Measurements from ENCODE around the gene MCHR2. TPM values are rescaled to one million over a fixed set of nuclear protein-coding genes. Genes with fewer than 3 reads are reported as not detected.

Gene MCHR2
- total RNA-seq, 2 experiments from 2014 or later, result not detected

GRCh38 chr6:99967052-99967451 is 27.0 kb downstream of the MCHR2 start:
- no peak overlapping the region for H3K4me3 Mint-ChIP-seq
- no peaks in the 10 kb centered on the region for H3K4me1 Mint-ChIP-seq
- no peak overlapping the region for H3K27ac Mint-ChIP-seq
- POLR2A ChIA-PET, result no interaction called here
- H3K36me3 Mint-ChIP-seq (ENCODE audit: low read depth), result no peaks in the 10 kb centered on the region
- H3K9me3 Mint-ChIP-seq, result no peaks in the 10 kb centered on the region
- H3K27me3 Mint-ChIP-seq, result no peaks in the 10 kb centered on the region
- CTCF ChIA-PET, result no interaction called here
- DNase-seq, result no peak

GRCh38 chr6:99960027-99960426 is 34.0 kb downstream of the MCHR2 start:
- H3K36me3 Mint-ChIP-seq (ENCODE audit: low read depth), result no peaks in the 10 kb centered on the region
- peaks cover 8% of the 10 kb centered on the region for H3K9me3 Mint-ChIP-seq
- H3K27ac Mint-ChIP-seq, result no peak overlapping the region
- no peak overlapping the region for H3K4me3 Mint-ChIP-seq
- no peaks in the 10 kb centered on the region for H3K27me3 Mint-ChIP-seq
- ChIA-PET POLR2A (no interaction called here), CTCF (no interaction called here)
- DNase-seq, result no peak
- no peaks in the 10 kb centered on the region for H3K4me1 Mint-ChIP-seq

GRCh38 chr6:99951016-99951805 is 42.8 kb downstream of the MCHR2 start:
- Mint-ChIP-seq H3K27ac (no peak overlapping the region), H3K4me1 (no peaks in the 10 kb centered on the region), H3K9me3 (no peaks in the 10 kb centered on the region), H3K27me3 (no peaks in the 10 kb centered on the region), H3K36me3 (ENCODE audit: low read depth) (no peaks in the 10 kb centered on the region), H3K4me3 (no peak overlapping the region)
- DNase-seq, result no peak
- POLR2A ChIA-PET, result no interaction called here
- CTCF ChIA-PET, result no interaction called here

GRCh38 chr6:99946005-99946404 is 48.0 kb downstream of the MCHR2 start:
- CTCF ChIA-PET, result no interaction called here
- H3K4me3 Mint-ChIP-seq, result no peak overlapping the region
- POLR2A ChIA-PET, result no interaction called here
- no peaks in the 10 kb centered on the region for H3K4me1 Mint-ChIP-seq
- DNase-seq, result no peak
- H3K9me3 Mint-ChIP-seq, result no peaks in the 10 kb centered on the region
- no peaks in the 10 kb centered on the region for H3K27me3 Mint-ChIP-seq
- H3K36me3 Mint-ChIP-seq (ENCODE audit: low read depth), result no peaks in the 10 kb centered on the region
- H3K27ac Mint-ChIP-seq, result no peak overlapping the region

GRCh38 chr6:99943846-99944245 is 50.2 kb downstream of the MCHR2 start:
- H3K4me1 Mint-ChIP-seq, result no peaks in the 10 kb centered on the region
- H3K27ac Mint-ChIP-seq, result no peak overlapping the region
- no peak for DNase-seq
- H3K9me3 Mint-ChIP-seq, result no peaks in the 10 kb centered on the region
- H3K27me3 Mint-ChIP-seq, result no peaks in the 10 kb centered on the region
- ChIA-PET CTCF (no interaction called here), POLR2A (no interaction called here)
- H3K4me3 Mint-ChIP-seq, result no peak overlapping the region
- H3K36me3 Mint-ChIP-seq (ENCODE audit: low read depth), result no peaks in the 10 kb centered on the region

- DNase-seq, result no peak
- POLR2A ChIA-PET, result no interaction called here
- Mint-ChIP-seq H3K36me3 (ENCODE audit: low read depth) (no peaks in the 10 kb centered on the region), H3K4me1 (no peaks in the 10 kb centered on the region), H3K4me3 (no peak overlapping the region), H3K27me3 (no peaks in the 10 kb centered on the region), H3K27ac (no peak overlapping the region), H3K9me3 (no peaks in the 10 kb centered on the region)
- CTCF ChIA-PET, result no interaction called here
Observed at GRCh38 chr6:99940582-99940981, 53.4 kb downstream of the MCHR2 start.

- H3K4me1 Mint-ChIP-seq, result no peaks in the 10 kb centered on the region
- no peaks in the 10 kb centered on the region for H3K27me3 Mint-ChIP-seq
- no peaks in the 10 kb centered on the region for H3K9me3 Mint-ChIP-seq
- DNase-seq, result no peak
- no peak overlapping the region for H3K4me3 Mint-ChIP-seq
- ChIA-PET POLR2A (no interaction called here), CTCF (no interaction called here)
- H3K27ac Mint-ChIP-seq, result no peak overlapping the region
- H3K36me3 Mint-ChIP-seq (ENCODE audit: low read depth), result no peaks in the 10 kb centered on the region
Observed at GRCh38 chr6:99933129-99933528, 60.9 kb downstream of the MCHR2 start.

GRCh38 chr6:99912657-99913056 is 81.4 kb downstream of the MCHR2 start:
- Mint-ChIP-seq H3K4me1 (no peaks in the 10 kb centered on the region), H3K4me3 (no peak overlapping the region), H3K27ac (no peak overlapping the region), H3K9me3 (no peaks in the 10 kb centered on the region), H3K36me3 (ENCODE audit: low read depth) (no peaks in the 10 kb centered on the region), H3K27me3 (peaks cover 6% of the 10 kb centered on the region)
- ChIA-PET CTCF (no interaction called here), POLR2A (no interaction called here)
- no peak for DNase-seq

- Mint-ChIP-seq H3K4me1 (no peaks in the 10 kb centered on the region), H3K4me3 (no peak overlapping the region), H3K36me3 (ENCODE audit: low read depth) (no peaks in the 10 kb centered on the region), H3K27me3 (peaks cover 6% of the 10 kb centered on the region), H3K27ac (no peak overlapping the region), H3K9me3 (no peaks in the 10 kb centered on the region)
- DNase-seq, result no peak
- ChIA-PET POLR2A (no interaction called here), CTCF (interaction anchor here (1.0 to 1.5 kb wide), 4 partner anchors 13 to 39 kb away, joined by 3 to 4 read pairs (median 4); no protein-coding TSS in a partner anchor)
Observed at GRCh38 chr6:99905209-99906106, 88.6 kb downstream of the MCHR2 start.

- CTCF ChIA-PET, result interaction anchor here (1.0 kb wide), 1 partner anchor 34 kb away, joined by 3 read pairs; no protein-coding TSS in a partner anchor
- H3K9me3 Mint-ChIP-seq, result no peaks in the 10 kb centered on the region
- H3K27ac Mint-ChIP-seq, result no peak overlapping the region
- H3K4me1 Mint-ChIP-seq, result no peaks in the 10 kb centered on the region
- H3K36me3 Mint-ChIP-seq (ENCODE audit: low read depth), result no peaks in the 10 kb centered on the region
- POLR2A ChIA-PET, result no interaction called here
- no peak for DNase-seq
- no peak overlapping the region for H3K4me3 Mint-ChIP-seq
- H3K27me3 Mint-ChIP-seq, result peaks cover 4% of the 10 kb centered on the region
Observed at GRCh38 chr6:99901596-99902384, 92.2 kb downstream of the MCHR2 start.

GRCh38 chr6:99894815-99895214 is 99.2 kb downstream of the MCHR2 start:
- H3K4me3 Mint-ChIP-seq, result no peak overlapping the region
- CTCF ChIA-PET, result no interaction called here
- POLR2A ChIA-PET, result no interaction called here
- H3K36me3 Mint-ChIP-seq (ENCODE audit: low read depth), result no peaks in the 10 kb centered on the region
- no peaks in the 10 kb centered on the region for H3K9me3 Mint-ChIP-seq
- H3K27me3 Mint-ChIP-seq, result peaks cover 17% of the 10 kb centered on the region
- DNase-seq, result no peak
- H3K27ac Mint-ChIP-seq, result no peak overlapping the region
- no peaks in the 10 kb centered on the region for H3K4me1 Mint-ChIP-seq

GRCh38 chr6:99887066-99887465 is 107.0 kb downstream of the MCHR2 start:
- ChIA-PET POLR2A (no interaction called here), CTCF (interaction anchor here (1.3 to 1.9 kb wide), 2 partner anchors 19 kb away, joined by 4 to 6 read pairs; no protein-coding TSS in a partner anchor)
- Mint-ChIP-seq H3K36me3 (ENCODE audit: low read depth) (no peaks in the 10 kb centered on the region), H3K27me3 (peaks cover 8% of the 10 kb centered on the region), H3K27ac (no peak overlapping the region), H3K4me1 (no peaks in the 10 kb centered on the region), H3K9me3 (no peaks in the 10 kb centered on the region), H3K4me3 (no peak overlapping the region)
- DNase-seq, result no peak

- no peak for DNase-seq
- CTCF ChIA-PET, result no interaction called here
- Mint-ChIP-seq H3K27ac (no peak overlapping the region), H3K36me3 (ENCODE audit: low read depth) (no peaks in the 10 kb centered on the region), H3K27me3 (peaks cover 2% of the 10 kb centered on the region), H3K9me3 (no peaks in the 10 kb centered on the region), H3K4me1 (no peaks in the 10 kb centered on the region), H3K4me3 (no peak overlapping the region)
- POLR2A ChIA-PET, result no interaction called here
Observed at GRCh38 chr6:99885051-99885450, 109.0 kb downstream of the MCHR2 start.
